NCI-H1048 (cell line): ENCODE measurements around the gene LAMC3.

Experiments used
- DNase-seq: peaks from one replicate; lab custom pipeline; 2025; lab: John Stamatoyannopoulos, UW

Gene LAMC3

DNA sequence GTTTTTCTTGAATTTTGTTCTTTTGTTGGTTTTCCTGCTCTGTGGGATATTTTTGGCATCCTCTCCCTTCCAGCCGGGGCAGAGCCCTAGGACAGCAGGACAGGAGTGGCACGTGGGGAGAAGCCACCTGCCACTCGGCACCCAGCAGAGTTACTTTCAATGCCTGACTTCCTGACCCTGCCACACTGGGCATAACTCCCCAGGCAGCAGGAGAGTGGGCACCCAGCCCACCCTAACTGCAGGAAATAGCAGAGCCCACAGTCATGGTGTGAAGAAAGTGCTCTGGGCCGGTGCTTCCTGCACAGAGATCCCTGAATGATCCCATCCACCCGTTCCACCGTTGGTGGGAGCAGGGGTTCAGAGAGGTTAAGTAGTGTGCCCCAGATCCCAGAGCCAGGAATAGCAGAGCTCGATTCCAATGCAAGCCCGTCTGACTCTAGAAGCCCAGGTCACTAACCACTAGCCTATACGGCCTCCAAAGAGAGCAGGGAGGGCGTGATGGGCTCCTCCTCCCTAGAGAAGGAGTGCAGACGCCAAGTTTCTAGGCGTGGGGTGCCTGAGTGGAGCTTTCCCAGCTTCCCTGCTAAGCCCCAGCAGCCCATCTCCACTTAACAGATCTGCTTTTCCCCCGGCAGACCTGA lies 108.3 kb downstream of the LAMC3 start:
- no peak for DNase-seq

DNA sequence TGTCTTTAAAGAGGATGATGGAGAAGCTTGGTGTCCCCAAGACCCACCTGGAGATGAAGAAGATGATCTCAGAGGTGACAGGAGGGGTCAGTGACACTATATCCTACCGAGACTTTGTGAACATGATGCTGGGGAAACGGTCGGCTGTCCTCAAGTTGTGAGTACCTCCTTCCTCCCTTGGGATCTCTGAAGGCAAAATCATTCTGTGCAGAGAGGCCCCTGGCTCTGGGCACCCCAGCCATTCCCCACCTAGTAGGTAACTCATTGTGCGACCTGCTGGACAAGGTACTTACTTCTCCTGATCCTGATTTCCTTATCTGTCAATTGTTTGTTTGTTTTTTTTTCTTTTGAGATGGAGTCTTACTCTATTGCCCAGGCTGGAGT lies 108.8 kb downstream of the LAMC3 start:
- DNase-seq, result no peak

DNA sequence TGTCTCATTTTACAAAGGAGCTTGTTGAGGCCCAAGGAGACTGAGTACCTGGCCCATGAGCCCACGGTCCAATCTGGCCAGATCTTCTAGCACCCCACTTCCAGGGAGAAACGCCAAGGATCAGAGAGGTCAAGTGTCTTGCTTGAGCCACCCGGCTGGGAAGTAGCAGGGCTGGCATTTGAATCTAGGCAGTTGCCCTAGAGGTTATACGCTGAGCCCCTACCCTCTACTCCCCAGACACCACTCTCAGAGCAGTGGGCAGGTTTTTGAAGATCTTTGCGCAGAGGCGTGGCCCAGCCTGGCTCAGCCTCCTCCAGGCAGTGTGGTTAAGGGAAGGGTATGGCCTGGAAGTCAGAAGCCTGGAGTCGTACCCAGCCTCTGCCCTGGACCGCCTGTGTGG lies 110.6 kb downstream of the LAMC3 start:
- no peak for DNase-seq

DNA sequence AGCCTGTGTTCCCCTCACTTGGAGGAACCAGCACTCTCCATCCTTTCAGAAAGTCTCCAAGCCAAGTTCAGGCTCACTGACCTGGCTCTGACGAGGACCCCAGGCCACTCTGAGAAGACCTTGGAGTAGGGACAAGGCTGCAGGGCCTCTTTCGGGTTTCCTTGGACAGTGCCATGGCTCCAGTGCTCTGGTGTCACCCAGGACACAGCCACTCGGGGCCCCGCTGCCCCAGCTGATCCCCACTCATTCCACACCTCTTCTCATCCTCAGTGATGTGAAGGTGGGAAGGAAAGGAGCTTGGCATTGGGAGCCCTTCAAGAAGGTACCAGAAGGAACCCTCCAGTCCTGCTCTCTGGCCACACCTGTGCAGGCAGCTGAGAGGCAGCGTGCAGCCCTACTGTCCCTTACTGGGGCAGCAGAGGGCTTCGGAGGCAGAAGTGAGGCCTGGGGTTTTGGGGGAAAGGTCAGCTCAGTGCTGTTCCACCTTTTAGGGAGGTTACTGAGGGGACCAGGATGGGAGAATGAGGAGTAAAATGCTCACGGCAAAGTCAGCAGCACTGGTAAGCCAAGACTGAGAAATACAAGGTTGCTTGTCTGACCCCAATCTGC lies 111.8 kb downstream of the LAMC3 start:
- no peak for DNase-seq

DNA sequence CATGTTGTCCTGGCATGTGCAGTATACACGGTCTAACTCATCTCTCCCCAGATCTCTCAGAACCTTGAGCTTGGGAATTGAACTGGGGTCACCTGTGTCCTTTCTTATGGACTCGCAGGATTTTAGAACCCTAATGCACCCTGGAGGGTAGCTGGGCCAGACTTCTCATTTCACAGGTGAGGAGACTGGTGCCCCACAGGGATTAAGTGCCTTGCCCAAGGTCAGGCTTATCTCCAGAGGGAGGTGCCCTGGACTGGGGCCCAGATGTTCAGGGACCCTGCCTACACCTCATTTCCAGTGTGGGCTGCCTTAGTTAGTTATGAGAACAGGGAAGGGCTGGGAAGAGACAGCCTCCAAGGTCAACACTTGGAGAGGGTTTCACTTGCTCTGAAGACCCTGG lies 112.4 kb downstream of the LAMC3 start:
- DNase-seq, result no peak

DNA sequence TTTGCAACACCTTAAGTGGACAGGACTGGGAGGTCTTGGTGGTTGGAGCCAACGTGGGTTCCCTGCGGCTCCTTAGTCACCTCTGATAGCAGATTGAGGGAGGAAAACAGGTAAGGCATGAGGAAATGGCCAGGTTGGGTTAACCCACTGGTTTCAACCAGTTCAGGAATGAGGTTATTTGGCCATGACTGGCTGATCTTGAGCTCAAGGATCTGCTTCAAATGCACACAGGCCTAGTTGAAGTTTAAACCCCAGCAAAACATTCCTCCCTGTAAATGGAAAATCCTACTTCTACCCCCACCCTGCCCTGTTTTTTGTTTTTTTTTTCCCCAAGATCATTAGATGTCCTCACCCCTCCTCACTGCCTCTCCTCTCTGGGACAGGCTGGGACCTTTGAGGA lies 113.2 kb downstream of the LAMC3 start:
- no peak for DNase-seq

DNA sequence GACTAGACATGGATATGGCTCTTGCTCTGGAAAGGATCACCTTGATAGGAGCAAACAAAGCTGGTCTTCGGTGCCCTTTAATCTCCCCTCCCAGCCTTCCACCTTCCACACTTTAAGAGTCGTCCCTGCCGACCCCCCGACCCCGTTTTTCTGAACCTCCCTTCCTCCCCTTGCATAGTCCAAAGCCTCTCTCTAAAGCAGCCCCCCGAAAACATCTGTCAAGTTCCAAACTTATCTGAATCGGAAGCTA lies 116.0 kb downstream of the LAMC3 start:
- no peak for DNase-seq

DNA sequence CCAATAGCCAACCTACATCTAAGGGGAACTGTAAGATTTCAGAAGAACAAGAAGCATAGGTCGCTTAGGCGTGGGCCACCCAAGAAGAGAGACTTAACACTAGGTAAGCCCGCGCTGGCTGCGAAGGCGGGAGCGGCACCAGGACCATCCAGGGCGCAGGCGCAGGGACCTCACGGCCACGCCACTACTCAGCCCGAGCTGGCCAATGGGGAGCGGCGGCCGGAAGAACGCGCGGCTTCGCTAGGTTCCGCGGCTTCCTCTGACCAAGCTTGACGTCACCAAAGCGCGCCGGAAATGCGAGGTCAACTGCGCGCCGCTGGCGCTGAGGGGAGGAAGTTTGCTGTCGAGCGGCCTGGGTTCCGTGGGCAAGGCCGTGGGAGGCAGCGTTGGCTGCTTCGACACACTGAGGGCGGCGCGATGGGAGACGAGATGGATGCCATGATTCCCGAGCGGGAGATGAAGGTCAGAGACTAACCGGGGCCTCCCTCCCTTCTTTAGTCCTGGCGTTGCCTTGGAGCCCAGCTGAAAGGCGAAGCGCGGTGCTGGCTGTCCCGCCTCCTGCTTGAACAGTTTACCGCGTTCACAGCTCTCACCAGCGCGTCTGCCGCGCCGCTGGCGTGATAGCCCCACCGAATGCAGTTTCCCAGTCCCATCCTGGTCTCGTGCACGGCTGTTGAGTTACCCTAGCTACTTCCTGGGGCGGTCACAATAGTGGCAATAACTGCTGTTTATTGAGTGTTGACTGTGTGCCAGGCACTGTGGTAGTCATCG lies 116.5 kb downstream of the LAMC3 start, which contains the start of gene NUP214:
NUP214 (plus strand) TSS at position 299 of the 771 bp plus-strand sequence; CDS start at position 418, 119 bp downstream.
- peak; percentile 97 for DNase-seq

DNA sequence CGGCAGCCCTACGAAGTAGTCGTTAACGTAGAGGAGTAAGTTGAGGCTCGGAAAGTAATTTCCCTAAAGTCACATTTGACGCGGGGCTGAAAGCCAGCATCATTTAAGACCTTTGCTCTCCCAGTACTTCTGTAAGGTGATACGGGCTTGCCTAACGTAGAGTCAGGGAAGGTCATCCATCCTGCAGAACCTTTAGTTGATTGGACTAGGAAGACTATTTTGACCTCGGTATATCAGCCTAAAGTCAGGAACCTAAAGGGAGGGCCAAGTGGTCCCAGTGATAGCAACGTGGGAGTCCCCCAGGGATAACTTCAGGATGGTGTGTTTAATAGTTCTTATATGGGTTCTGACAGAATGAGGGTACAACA lies 117.1 kb downstream of the LAMC3 start:
- no peak for DNase-seq

DNA sequence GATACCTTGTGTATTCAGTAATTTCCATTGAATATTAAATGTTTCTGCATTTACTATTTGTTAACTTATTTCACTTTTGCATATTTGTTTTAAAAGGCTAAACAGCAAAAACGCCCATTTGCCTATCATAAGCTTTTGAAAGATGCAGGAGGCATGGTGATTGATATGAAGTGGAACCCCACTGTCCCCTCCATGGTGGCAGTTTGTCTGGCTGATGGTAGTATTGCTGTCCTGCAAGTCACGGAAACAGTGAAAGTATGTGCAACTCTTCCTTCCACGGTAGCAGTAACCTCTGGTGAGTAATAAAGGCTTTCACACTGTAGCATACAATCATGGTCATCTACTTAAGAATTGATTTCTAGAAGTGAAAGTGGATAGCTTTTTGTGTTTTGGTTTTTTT lies 120.2 kb downstream of the LAMC3 start:
- no peak for DNase-seq

DNA sequence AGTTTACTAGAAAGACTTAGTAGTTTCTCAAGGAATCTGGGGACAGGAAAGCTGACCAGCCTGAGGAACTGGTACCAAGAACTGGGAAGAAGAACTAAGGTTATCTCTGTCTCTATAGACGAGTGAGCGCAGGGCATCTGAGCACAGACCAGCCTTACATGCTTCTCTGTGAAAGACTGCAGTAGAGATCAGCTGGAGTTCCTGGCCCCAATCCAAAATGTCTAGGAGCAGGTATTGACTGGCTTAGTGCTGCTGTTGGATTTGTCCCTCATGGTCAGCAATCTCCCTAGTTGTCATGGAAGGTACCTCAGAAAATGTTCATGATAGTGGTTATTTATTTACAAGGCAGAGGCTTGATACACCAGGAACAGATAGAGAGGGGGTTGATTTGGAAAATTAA lies 129.7 kb downstream of the LAMC3 start:
- DNase-seq, result no peak

DNA sequence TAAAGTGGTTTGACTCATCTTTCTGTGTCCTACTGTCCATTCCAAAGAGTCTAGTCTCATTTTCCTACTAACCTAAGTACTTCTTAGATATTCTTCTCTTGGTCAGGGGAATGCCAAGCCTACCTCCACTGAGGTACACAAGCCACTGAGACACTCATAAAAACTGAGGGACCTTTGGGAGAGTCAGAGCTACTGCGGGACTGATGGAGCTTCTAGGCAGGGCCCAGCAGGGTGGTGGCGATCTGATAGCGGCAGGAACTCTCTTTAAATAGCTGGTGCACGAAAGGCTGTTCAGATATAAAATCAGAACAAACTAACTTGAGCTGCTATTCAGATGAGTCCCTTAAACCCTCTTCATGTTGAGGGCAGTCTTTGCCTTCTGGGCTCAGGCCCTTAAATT lies 131.1 kb downstream of the LAMC3 start:
- DNase-seq, result no peak

DNA sequence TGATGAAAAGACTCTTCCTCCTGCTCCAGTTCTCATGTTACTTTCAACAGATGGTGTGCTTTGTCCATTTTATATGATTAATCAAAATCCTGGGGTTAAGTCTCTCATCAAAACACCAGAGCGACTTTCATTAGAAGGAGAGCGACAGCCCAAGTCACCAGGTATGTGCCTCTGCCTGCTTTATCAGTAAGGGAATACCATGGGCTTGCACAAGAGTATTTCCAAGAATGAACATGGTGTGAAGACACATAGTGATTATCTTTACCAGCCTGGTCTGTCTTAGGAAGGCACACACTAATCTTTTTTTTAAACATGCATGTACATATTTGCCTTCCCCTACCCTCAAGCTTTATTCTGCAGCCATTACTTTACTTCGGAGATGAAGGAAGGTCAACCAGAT lies 131.6 kb downstream of the LAMC3 start:
- no peak for DNase-seq

DNA sequence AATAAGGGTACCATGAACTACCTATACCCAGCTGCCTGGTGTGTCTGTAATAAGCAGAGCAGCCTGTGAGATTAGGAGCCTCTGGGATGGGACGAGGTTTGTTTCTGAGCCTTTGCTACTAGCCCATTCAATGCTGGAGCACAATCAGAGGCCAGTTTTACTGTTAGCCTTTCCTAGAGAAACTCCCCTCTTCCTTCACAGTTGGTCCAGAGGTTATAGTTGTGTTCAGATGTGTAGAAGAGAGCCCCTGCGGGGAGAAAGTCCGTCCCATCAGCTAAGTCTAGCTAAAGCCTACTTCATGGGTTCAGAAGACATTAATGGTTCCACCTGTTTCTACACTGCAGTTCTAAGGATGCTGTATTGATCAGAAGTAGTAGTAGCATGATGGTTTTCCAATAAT lies 133.2 kb downstream of the LAMC3 start:
- no peak for DNase-seq
